Measurements from ENCODE around the gene ACAT1.
"Not testable (repeated sequence)": the region's sequence is repeated elsewhere in the genome, so short reads cannot be mapped to it uniquely, and the experiment has no call there.

Gene ACAT1

GRCh38 chr11:108125096-108125495, 3.7 kb downstream of the ACAT1 start:
- Histone ChIP-seq H2AFZ (ENCODE audit: low read length) (no peak overlapping the region), H3K9me3 (replicated peaks; ENCODE audit: insufficient read depth, low read length) (no peaks in the 10 kb centered on the region), H4K20me1 (ENCODE audit: insufficient read depth, low read length) (no peaks in the 10 kb centered on the region), H3K79me2 (ENCODE audit: low read length) (peaks cover 55% of the 10 kb centered on the region), H3K9me2 (replicated peaks; ENCODE audit: insufficient read depth, low read length) (no peaks in the 10 kb centered on the region), H3K27me3 (replicated peaks; ENCODE audit: insufficient read depth, low read length) (no peaks in the 10 kb centered on the region), H3K9ac (ENCODE audit: low read length) (no peak overlapping the region), H3K4me1 (ENCODE audit: low read length) (peaks cover 15% of the 10 kb centered on the region; the same call in 1 of the 2 replicates), H3K36me3 (replicated peaks; ENCODE audit: insufficient read depth, low read length) (no peaks in the 10 kb centered on the region; the same call in 1 of the 2 replicates), H3F3A (ENCODE audit: insufficient read depth, low read length) (peaks cover 3% of the 10 kb centered on the region; the same call in 1 of the 2 replicates), H3K27ac (ENCODE audit: low read length) (no peak overlapping the region), H3K4me2 (ENCODE audit: low read depth, low read length) (no peak overlapping the region), H3K4me3 (ENCODE audit: low read length) (no peak overlapping the region)
- no peak for DNase-seq
- no peak for TF ChIP-seq EZH2 (optimal IDR thresholded peaks at IDR 0.05; ENCODE audit: low read depth, low read length)
- no peak for TF ChIP-seq EZH2phosphoT487 (IDR thresholded peaks at IDR 0.05; ENCODE audit: low read length)
- TF ChIP-seq, protein P1, sequence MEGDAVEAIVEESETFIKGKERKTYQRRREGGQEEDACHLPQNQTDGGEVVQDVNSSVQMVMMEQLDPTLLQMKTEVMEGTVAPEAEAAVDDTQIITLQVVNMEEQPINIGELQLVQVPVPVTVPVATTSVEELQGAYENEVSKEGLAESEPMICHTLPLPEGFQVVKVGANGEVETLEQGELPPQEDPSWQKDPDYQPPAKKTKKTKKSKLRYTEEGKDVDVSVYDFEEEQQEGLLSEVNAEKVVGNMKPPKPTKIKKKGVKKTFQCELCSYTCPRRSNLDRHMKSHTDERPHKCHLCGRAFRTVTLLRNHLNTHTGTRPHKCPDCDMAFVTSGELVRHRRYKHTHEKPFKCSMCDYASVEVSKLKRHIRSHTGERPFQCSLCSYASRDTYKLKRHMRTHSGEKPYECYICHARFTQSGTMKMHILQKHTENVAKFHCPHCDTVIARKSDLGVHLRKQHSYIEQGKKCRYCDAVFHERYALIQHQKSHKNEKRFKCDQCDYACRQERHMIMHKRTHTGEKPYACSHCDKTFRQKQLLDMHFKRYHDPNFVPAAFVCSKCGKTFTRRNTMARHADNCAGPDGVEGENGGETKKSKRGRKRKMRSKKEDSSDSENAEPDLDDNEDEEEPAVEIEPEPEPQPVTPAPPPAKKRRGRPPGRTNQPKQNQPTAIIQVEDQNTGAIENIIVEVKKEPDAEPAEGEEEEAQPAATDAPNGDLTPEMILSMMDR (IDR thresholded peaks at IDR 0.05; ENCODE audit: low read length): no peak

DNA sequence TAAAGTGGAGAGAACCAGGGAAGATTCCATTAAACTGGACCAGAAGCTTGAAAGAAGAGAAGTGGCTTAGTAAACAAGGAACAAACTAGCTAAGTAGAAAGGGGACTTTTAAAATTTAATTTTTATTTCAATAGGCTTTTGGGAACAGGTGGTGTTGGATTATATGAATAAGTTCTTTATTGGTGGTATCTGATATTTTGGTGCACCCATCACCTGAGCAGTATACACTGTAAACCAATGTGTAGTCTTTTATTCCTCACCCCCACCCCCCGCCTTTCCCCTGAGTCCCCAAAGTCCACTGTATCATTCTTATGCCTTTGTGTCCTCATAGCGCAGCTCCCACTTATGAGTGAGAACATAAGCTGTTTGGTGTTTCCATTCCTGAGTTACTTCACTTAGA, 7.4 kb downstream of the ACAT1 start:
- TF ChIP-seq, protein P1 (IDR thresholded peaks at IDR 0.05; ENCODE audit: low read length): no peak
- no peak for TF ChIP-seq EZH2phosphoT487 (IDR thresholded peaks at IDR 0.05; ENCODE audit: low read length)
- no peak for TF ChIP-seq EZH2 (optimal IDR thresholded peaks at IDR 0.05; ENCODE audit: low read depth, low read length)
- H3K4me2 ChIP-seq (ENCODE audit: low read depth, low read length): no peak overlapping the region
- no peaks in the 10 kb centered on the region for H3K9me3 ChIP-seq (replicated peaks; ENCODE audit: insufficient read depth, low read length)
- DNase-seq: no peak
- H3K4me3 ChIP-seq (ENCODE audit: low read length): no peak overlapping the region
- no peaks in the 10 kb centered on the region for H3K27me3 ChIP-seq (replicated peaks; ENCODE audit: insufficient read depth, low read length)
- no peaks in the 10 kb centered on the region for H4K20me1 ChIP-seq (ENCODE audit: insufficient read depth, low read length)
- H3K4me1 ChIP-seq (ENCODE audit: low read length): 0 out of 2 replicates have a peak, but pooled peaks cover 2% of the 10 kb centered on the region
- H3K27ac ChIP-seq (ENCODE audit: low read length): no peak overlapping the region
- H3F3A ChIP-seq (ENCODE audit: insufficient read depth, low read length): no peaks in the 10 kb centered on the region
- no peak overlapping the region for H2AFZ ChIP-seq (ENCODE audit: low read length)
- H3K36me3 ChIP-seq (replicated peaks; ENCODE audit: insufficient read depth, low read length): peaks cover 2% of the 10 kb centered on the region; the same call in 1 of the 2 replicates
- H3K9me2 ChIP-seq (replicated peaks; ENCODE audit: insufficient read depth, low read length): no peaks in the 10 kb centered on the region
- no peak overlapping the region for H3K9ac ChIP-seq (ENCODE audit: low read length)
- peaks cover 34% of the 10 kb centered on the region for H3K79me2 ChIP-seq (ENCODE audit: low read length)

- no peaks in the 10 kb centered on the region for H3K27me3 ChIP-seq (replicated peaks; ENCODE audit: insufficient read depth, low read length)
- peaks cover 4% of the 10 kb centered on the region; the same call in 1 of the 2 replicates for H3K36me3 ChIP-seq (replicated peaks; ENCODE audit: insufficient read depth, low read length)
- H3K79me2 ChIP-seq (ENCODE audit: low read length): peaks cover 10% of the 10 kb centered on the region; the same call in 1 of the 2 replicates
- peaks cover 4% of the 10 kb centered on the region; the same call in 1 of the 2 replicates for H3K4me1 ChIP-seq (ENCODE audit: low read length)
- H3K9me2 ChIP-seq (replicated peaks; ENCODE audit: insufficient read depth, low read length): no peaks in the 10 kb centered on the region
- H3K27ac ChIP-seq (ENCODE audit: low read length): no peak overlapping the region
- no peak overlapping the region for H3K4me2 ChIP-seq (ENCODE audit: low read depth, low read length)
- no peaks in the 10 kb centered on the region for H3K9me3 ChIP-seq (replicated peaks; ENCODE audit: insufficient read depth, low read length)
- no peak overlapping the region for H3K9ac ChIP-seq (ENCODE audit: low read length)
- no peak for DNase-seq
- H3K4me3 ChIP-seq (ENCODE audit: low read length): no peak overlapping the region
- H2AFZ ChIP-seq (ENCODE audit: low read length): no peak overlapping the region
- H4K20me1 ChIP-seq (ENCODE audit: insufficient read depth, low read length): no peaks in the 10 kb centered on the region
- H3F3A ChIP-seq (ENCODE audit: insufficient read depth, low read length): peaks cover 7% of the 10 kb centered on the region
- TF ChIP-seq, protein P1 (IDR thresholded peaks at IDR 0.05; ENCODE audit: low read length): no peak
- TF ChIP-seq EZH2phosphoT487 (IDR thresholded peaks at IDR 0.05; ENCODE audit: low read length): no peak
- TF ChIP-seq EZH2 (optimal IDR thresholded peaks at IDR 0.05; ENCODE audit: low read depth, low read length): no peak
These were observed 10.6 kb downstream of the ACAT1 start for GRCh38 chr11:108131993-108132392.

DNA sequence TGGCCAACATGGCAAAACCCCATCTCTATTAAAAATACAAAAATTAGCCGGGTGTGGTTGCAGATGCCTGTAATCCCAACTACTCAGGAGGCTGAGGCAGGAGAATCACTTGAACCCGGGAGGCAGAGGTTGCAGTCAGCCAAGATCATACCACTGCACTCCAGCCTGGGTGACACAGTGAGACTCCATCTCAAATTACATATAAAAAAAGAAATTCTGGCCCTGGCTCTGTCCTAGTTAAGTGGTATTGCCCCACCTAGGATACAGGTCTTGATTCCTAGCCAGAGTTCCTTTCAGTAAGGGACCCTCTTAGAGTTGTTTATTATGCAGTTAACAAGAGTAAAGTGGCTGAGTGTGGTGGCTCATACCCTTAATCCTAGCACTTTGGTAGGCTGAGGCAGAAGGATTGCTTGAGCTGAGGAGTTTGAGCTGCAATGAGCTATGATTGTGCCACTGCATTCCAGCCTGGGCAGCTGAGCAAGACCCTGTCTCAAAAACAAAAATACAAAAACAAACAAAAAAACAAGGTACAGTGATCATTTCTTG, 11.7 kb downstream of the ACAT1 start:
- not testable (repeated sequence) for DNase-seq; H3K27me3 ChIP-seq (replicated peaks; ENCODE audit: insufficient read depth, low read length); H3F3A ChIP-seq (ENCODE audit: insufficient read depth, low read length); H3K4me1 ChIP-seq (ENCODE audit: low read length); H3K9me3 ChIP-seq (replicated peaks; ENCODE audit: insufficient read depth, low read length); H3K36me3 ChIP-seq (replicated peaks; ENCODE audit: insufficient read depth, low read length); H3K4me3 ChIP-seq (ENCODE audit: low read length); H3K79me2 ChIP-seq (ENCODE audit: low read length); H3K27ac ChIP-seq (ENCODE audit: low read length); H2AFZ ChIP-seq (ENCODE audit: low read length); H4K20me1 ChIP-seq (ENCODE audit: insufficient read depth, low read length); H3K9ac ChIP-seq (ENCODE audit: low read length); H3K4me2 ChIP-seq (ENCODE audit: low read depth, low read length); H3K9me2 ChIP-seq (replicated peaks; ENCODE audit: insufficient read depth, low read length)
